Spleen (tissue), 7 donors: ENCODE measurements around the gene MIR17HG.

Source experiments
- CTCF ChIP-seq, 11 experiments: fragments of 200-600 bp in 7 of 11; fragments of 450-650 bp in 4 of 11; sonication (generic) in 4 of 11; IDR thresholded peaks in 8 of 11; conservative IDR thresholded peaks in 3 of 11; 1 replicate in 7 of 11; 2 replicates in 4 of 11; pipeline versions ENCODE4 v1.4.0 to v1.8.0; 2016 to 2021; ENCODE audit warnings: antibody characterized with exemption in 11 of 11, inconsistent platforms in 4 of 11, mild to moderate bottlenecking in 1 of 11
- POLR2A ChIP-seq, 3 donors: fragments of 450-650 bp; IDR thresholded peaks; one replicate each; pipeline ENCODE4 v1.5.1; 2017; ENCODE audit warnings: antibody characterized with exemption in 3 of 3, mild to moderate bottlenecking in 1 of 3
- donor health status: DM: no; HTN: no; CAD: no; lungs with moderate emphysema.
- donor health status: DM: no; HTN: no; CAD: no.
- donor health status: DM: no; HTN: no; CAD: no.

GRCh38 chr13:91328726-91329125, 18.8 kb upstream of the MIR17HG start:
- no peak for TF ChIP-seq POLR2A (IDR thresholded peaks at IDR 0.05)
- TF ChIP-seq CTCF (IDR thresholded peaks at IDR 0.05 in 8 of 11, conservative IDR thresholded peaks at IDR 0.05 in 3 of 11) = no peak
